BE2C (cell line): ENCODE data around the gene FTCD.

Source experiments
- DNase-seq: peaks from one replicate; pipeline ENCODE4 v3.0.0-alpha.2; 2020
- H3K27me3 ChIP-seq: fragments of 250-450 bp; sonication (Bioruptor Pico); 2 replicates; pipeline ENCODE4 v1.5.1; 2020; ENCODE audit warnings: mild to moderate bottlenecking
- H3K36me3 ChIP-seq: fragments of 250-450 bp; sonication (Bioruptor Pico); 2 replicates; pipeline ENCODE4 v1.5.1; 2020; ENCODE audit warnings: mild to moderate bottlenecking
- H3K4me1 ChIP-seq: fragments of 250-450 bp; sonication (Bioruptor Pico); 2 replicates; pipeline ENCODE4 v1.5.1; 2020
- H3K4me3 ChIP-seq: 2 replicates; pipeline ENCODE4 v1.5.1; 2011; ENCODE audit warnings: low read depth, low read length
- H3K9me3 ChIP-seq: fragments of 250-450 bp; sonication (Bioruptor Pico); 2 replicates; pipeline ENCODE4 v1.5.1; 2020
- CTCF ChIP-seq: IDR thresholded peaks from 2 replicates; pipeline ENCODE4 v1.5.1; 2012; ENCODE audit warnings: mild to moderate bottlenecking, low read depth, low read length

FTCD gene

GRCh38 chr21:46188226-46189212, 33.1 kb upstream of the FTCD start:
- Histone ChIP-seq H3K27me3 (no peaks in the 10 kb centered on the region), H3K36me3 (peaks cover 6% of the 10 kb centered on the region; the same call in 1 of the 2 replicates), H3K4me3 (no peak overlapping the region), H3K9me3 (no peaks in the 10 kb centered on the region), H3K4me1 (peaks cover 21% of the 10 kb centered on the region)
- TF ChIP-seq CTCF = no peak
- peak; percentile 75 for DNase-seq

DNA sequence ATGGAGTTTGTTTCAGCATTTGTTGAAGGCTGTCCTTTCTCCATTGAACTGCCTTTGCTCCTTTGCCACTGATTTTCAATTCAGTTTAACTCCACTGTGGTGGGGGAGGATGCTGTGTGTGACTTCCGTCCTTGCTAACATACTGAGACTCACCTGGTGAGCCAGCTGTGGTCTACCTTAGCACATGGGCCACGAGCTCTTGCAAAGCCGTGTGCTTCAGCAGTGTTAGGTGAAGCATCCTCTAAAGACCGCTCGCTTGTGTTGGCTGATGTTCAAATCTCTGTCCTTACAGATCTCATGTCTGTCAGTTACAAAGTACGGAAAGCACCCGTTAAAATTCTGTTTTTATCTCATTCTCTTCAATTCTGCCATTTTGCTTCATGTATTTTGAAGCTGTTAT, 32.4 kb upstream of the FTCD start:
- no peak for DNase-seq
- H3K4me1 ChIP-seq = peaks cover 21% of the 10 kb centered on the region
- no peak for TF ChIP-seq CTCF

GRCh38 chr21:46187261-46187660, 31.9 kb upstream of the FTCD start:
- no peak for TF ChIP-seq CTCF
- DNase-seq = no peak
- H3K4me1 ChIP-seq = peaks cover 21% of the 10 kb centered on the region

More for the DNA sequence above, 32.4 kb upstream of the FTCD start:
- Histone ChIP-seq H3K9me3 (no peaks in the 10 kb centered on the region), H3K36me3 (peaks cover 6% of the 10 kb centered on the region; the same call in 1 of the 2 replicates), H3K27me3 (no peaks in the 10 kb centered on the region), H3K4me3 (no peak overlapping the region)

GRCh38 chr21:46185716-46186115, 30.3 kb upstream of the FTCD start:
- Histone ChIP-seq H3K27me3 (no peaks in the 10 kb centered on the region), H3K36me3 (no peaks in the 10 kb centered on the region), H3K4me3 (peak overlapping the region; percentile 96), H3K9me3 (no peaks in the 10 kb centered on the region), H3K4me1 (peaks cover 21% of the 10 kb centered on the region)
- no peak for TF ChIP-seq CTCF
- no peak for DNase-seq

More at GRCh38 chr21:46187261-46187660, 31.9 kb upstream of the FTCD start:
- Histone ChIP-seq H3K9me3 (no peaks in the 10 kb centered on the region), H3K36me3 (peaks cover 6% of the 10 kb centered on the region; the same call in 1 of the 2 replicates), H3K27me3 (no peaks in the 10 kb centered on the region), H3K4me3 (no peak overlapping the region)

DNA sequence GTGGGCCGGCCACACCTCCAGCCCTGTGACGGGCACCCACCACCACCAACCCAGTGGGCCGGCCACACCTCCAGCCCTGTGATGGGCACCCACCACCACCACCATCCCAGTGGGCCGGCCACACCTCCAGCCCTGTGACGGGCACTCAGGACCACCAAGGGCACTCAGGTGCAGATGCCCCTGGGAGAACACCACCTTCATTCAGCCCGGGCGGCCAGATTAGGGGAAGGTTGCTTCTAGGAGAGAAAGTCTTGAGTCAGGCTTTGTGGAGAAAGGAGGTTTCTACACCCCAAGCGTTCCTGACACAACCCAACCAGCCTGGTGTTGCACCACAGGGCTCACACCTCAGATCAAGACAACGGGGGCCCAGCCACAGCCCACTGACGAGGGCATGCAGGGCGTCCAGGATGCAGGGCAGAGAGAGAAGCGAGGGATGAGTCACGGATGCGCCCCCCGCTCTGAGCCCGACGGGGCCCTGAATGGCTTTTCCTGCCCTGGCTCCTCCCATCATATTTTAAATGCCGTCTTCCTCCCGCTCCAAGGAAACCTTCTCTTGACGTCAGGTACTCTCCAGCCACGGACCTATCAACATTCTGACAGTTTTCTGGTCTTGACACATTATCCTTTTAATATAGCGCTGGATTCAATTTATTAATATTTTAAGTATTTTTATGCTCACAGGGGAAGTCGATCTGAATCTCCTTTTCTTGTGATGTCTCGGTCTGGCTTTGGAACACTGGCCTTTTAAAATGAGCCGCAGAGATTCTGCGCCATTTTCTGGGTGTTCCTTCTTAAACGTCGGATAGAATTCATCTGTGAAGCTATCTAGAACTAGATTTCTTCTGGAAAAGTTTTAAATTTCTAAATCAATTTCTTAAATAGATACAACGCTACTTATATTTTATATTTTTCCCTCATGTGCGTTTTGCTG, 29.5 kb upstream of the FTCD start:
- no peaks in the 10 kb centered on the region for H3K36me3 ChIP-seq
- no peak for TF ChIP-seq CTCF
- peak overlapping the region; percentile 96 for H3K4me3 ChIP-seq
- peak; percentile 95 for DNase-seq
- H3K4me1 ChIP-seq = peaks cover 21% of the 10 kb centered on the region
- H3K27me3 ChIP-seq = no peaks in the 10 kb centered on the region
- H3K9me3 ChIP-seq = no peaks in the 10 kb centered on the region
